Activated T-helper 2 cell treated with anti-CD3 and anti-CD28 coated beads, Interferon-gamma antibody, Interleukin-2, Interleukin-4, amounts not matched to agents 10 μg/mL and 5 μg/mL and 100 μg/mL, durations not matched to agents 14 hours and 24 hours and 36 hours (primary cell): Measurements from ENCODE around the gene DSCAML1. TPM values are rescaled to one million over a fixed set of nuclear protein-coding genes. Genes with fewer than 3 reads are reported as not detected.

Source experiments
- DNase-seq: peaks from one replicate; pipeline ENCODE4 v3.0.0; 2021; ENCODE audit warnings: low spot score
- H3K27ac Mint-ChIP-seq: one replicate; pipeline ENCODE4 v1.8.0; 2021; ENCODE audit warnings: mixed read lengths
- H3K27me3 Mint-ChIP-seq: one replicate; pipeline ENCODE4 v1.8.0; 2021; ENCODE audit warnings: low read depth, mixed read lengths
- H3K36me3 Mint-ChIP-seq: one replicate; pipeline ENCODE4 v1.8.0; 2021; ENCODE audit warnings: low read depth, mixed read lengths
- H3K4me1 Mint-ChIP-seq: one replicate; pipeline ENCODE4 v1.8.0; 2021; ENCODE audit warnings: low read depth, mixed read lengths
- H3K4me3 Mint-ChIP-seq: one replicate; pipeline ENCODE4 v1.8.0; 2021; ENCODE audit warnings: low read depth, mild to moderate bottlenecking, moderate library complexity, mixed read lengths
- H3K9me3 Mint-ChIP-seq: one replicate; pipeline ENCODE4 v1.8.0; 2021; ENCODE audit warnings: mixed read lengths
- intact Hi-C: fragments of 100-400 bp; cut with micrococcal nuclease; formaldehyde crosslinking; loops from one replicate; pipeline ENCODE4 v1.15.1; 2023
- total RNA-seq: library from RNA; stranded (reverse); gene quantifications from 2 replicates; pipeline ENCODE4 v1.2.3, GENCODE V29; 2022

The DSCAML1 gene
- total RNA-seq, 1 donor from 2014 or later = not detected

DNA sequence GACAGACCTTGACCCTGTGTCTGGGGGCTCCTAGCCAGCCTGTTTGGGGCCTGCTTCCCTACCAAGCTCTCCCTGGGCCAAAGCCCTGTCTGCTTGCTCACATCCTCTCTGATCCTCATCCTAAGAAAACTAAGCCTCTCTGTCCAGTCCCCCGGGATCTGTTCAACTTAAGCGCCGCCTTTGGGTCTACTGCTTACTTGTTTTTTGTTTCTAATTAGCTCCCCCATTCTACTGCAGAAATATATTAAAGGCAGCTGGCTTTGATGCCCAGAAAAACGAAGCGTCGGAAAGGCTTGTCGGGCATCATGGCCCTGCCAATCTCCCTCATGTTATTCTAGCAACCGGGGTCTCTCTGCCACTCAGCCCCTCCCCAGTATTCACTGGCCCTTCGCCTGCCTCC lies 3.4 kb downstream of the DSCAML1 start:
- Mint-ChIP-seq H3K9me3 (no peaks in the 10 kb centered on the region), H3K4me1 (peaks cover 3% of the 10 kb centered on the region), H3K27me3 (peaks cover 42% of the 10 kb centered on the region), H3K4me3 (no peak overlapping the region), H3K36me3 (no peaks in the 10 kb centered on the region), H3K27ac (no peak overlapping the region)
- intact Hi-C loops = no loop called here
- no peak for DNase-seq

DNA sequence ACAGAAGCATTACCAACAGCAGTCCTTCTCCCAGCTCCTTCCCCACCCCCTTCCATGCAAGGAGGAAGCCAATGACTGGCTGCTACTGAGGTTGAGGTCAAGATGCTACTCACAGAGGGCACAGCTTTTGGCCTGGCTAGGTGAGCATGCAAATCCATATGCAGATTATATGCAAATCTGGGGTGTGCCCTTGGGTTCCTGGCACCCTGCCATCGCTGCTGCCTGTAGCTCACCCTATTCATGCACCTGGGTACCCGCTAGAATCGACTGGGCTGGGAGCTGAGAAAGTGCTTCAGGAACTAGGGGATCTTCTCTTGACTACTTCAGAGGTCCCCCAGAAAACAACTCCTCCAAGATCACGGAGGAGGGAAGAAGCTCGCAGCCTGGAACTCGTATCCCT lies 4.0 kb downstream of the DSCAML1 start:
- Mint-ChIP-seq H3K9me3 (no peaks in the 10 kb centered on the region), H3K4me3 (no peak overlapping the region), H3K4me1 (peaks cover 3% of the 10 kb centered on the region), H3K27me3 (peaks cover 37% of the 10 kb centered on the region), H3K36me3 (no peaks in the 10 kb centered on the region), H3K27ac (no peak overlapping the region)
- no peak for DNase-seq
- intact Hi-C loops = no loop called here

DNA sequence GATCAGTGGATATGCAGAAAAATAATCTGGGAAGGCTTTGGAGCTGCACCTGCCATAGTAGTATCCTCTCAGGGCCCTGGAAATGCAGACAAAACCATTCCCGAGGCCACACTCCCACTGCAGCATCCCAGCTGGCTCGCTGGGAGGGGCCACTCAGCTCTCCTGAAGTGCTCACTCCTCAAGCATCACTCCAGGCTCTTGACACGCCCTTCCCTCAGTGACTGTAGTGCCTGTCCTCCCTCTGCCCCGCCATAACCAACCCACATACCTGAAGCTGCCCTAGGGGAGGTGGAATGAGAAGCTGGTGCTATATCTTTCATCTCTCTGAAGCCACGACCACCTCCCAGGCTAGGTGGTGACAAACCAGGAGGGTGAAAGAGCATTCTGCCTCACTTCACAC lies 4.8 kb downstream of the DSCAML1 start:
- H3K36me3 Mint-ChIP-seq = no peaks in the 10 kb centered on the region
- no peaks in the 10 kb centered on the region for H3K9me3 Mint-ChIP-seq
- intact Hi-C loops = no loop called here
- DNase-seq = no peak
- H3K4me3 Mint-ChIP-seq = no peak overlapping the region
- no peaks in the 10 kb centered on the region for H3K4me1 Mint-ChIP-seq
- peaks cover 32% of the 10 kb centered on the region for H3K27me3 Mint-ChIP-seq
- no peak overlapping the region for H3K27ac Mint-ChIP-seq

DNA sequence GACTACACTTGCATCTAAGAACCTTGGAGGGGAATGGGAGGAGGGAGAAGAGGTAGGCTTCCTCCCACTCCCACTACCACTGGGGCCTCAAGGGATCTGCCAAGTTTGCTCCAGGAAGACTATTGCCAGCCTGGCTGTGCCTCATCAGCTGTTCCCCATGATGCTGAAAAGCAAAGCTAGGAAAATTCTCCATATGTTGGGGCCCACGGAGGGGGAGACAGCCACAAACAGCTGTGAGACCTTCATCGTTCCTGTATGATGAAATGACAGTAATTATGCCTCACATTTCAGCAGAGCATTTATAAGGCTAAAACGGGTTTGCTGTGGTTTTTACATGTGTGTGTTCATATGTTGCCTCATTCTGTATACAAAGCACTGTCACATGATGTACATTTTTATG lies 6.7 kb downstream of the DSCAML1 start:
- Mint-ChIP-seq H3K27me3 (peaks cover 23% of the 10 kb centered on the region), H3K27ac (no peak overlapping the region), H3K4me3 (no peak overlapping the region), H3K36me3 (no peaks in the 10 kb centered on the region), H3K4me1 (no peaks in the 10 kb centered on the region), H3K9me3 (no peaks in the 10 kb centered on the region)
- intact Hi-C loops = no loop called here
- no peak for DNase-seq

DNA sequence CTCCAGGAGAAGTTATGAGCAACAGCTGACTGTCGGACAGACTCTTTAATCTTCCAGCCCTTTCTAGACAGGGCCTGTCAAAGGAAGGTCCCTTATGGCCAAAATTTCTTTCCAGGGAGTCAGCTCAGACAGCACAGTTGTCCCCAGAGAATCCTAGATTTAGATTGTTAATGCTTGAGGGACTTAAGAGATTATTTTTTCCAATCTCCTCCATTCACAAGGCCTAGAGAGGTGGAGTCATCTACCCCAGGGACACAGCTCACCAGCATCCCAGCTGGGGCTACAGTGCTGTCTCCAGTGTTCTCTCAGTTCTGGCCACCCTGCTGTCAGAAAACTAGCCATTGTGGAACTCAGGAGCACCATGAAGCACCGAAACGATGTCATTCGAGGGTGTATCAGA lies 7.8 kb downstream of the DSCAML1 start:
- Mint-ChIP-seq H3K27ac (no peak overlapping the region), H3K36me3 (no peaks in the 10 kb centered on the region), H3K4me3 (no peak overlapping the region), H3K9me3 (no peaks in the 10 kb centered on the region), H3K27me3 (peaks cover 13% of the 10 kb centered on the region), H3K4me1 (no peaks in the 10 kb centered on the region)
- intact Hi-C loops = no loop called here
- no peak for DNase-seq

DNA sequence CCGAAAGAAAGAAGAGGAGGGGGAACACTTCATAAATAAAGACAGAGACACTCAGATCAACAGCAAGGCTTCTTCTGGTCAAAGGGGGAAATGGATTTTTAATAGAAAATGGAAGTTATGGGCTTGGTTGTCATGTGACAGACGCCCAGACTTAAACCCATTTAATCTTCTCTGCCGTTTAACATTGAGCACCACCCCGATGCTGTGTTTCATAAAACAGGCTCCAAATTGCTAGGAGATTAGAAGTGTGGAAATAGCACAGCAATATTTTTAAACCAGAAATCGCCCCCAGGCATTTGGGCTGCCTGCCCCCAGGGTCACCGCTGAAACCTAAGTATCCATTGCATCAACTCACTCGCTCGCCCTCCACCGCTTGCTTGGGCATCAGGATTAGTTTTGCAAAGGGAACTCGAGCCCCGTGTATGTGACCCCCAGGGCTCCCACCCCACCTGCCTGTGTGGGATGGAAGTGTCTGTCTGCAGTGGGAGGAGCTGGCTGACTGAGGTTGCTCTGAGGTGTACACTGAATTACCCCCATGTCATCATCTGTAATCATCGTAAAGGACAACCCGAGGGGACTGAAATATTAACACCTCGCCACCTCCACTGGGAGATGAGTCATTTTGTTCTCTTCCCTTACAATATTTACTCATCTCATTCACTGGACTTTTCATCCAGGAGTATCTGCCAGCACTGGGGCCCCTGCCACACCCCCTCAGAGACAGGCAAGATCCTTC lies 10.7 kb downstream of the DSCAML1 start:
- Mint-ChIP-seq H3K27ac (no peak overlapping the region), H3K4me1 (no peaks in the 10 kb centered on the region), H3K4me3 (no peak overlapping the region), H3K9me3 (no peaks in the 10 kb centered on the region), H3K27me3 (peaks cover 4% of the 10 kb centered on the region), H3K36me3 (no peaks in the 10 kb centered on the region)
- intact Hi-C loops = no loop called here
- DNase-seq = no peak

DNA sequence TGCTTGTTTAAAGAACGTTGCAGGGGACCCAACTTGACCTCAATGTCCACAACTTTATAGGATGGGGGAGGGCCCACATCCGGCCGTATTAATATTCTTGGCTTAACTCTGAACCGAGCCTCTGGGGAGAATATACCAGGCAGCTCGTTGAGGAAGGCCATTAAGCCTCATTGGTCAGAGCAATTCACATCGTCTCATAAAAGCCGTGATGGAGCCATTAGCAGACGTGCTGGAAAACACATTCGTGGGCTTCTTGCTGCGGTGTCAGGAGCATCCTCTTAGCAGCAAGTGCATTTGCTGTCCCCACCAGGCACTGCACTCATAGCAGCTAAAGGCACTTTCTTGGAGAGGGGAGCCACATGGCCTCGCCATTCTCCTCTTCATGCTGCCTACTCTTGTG lies 14.9 kb downstream of the DSCAML1 start:
- no peak overlapping the region for H3K27ac Mint-ChIP-seq
- H3K4me3 Mint-ChIP-seq = no peak overlapping the region
- DNase-seq = no peak
- no peaks in the 10 kb centered on the region for H3K9me3 Mint-ChIP-seq
- peaks cover 10% of the 10 kb centered on the region for H3K27me3 Mint-ChIP-seq
- H3K36me3 Mint-ChIP-seq = no peaks in the 10 kb centered on the region
- H3K4me1 Mint-ChIP-seq = no peaks in the 10 kb centered on the region
- intact Hi-C loops = no loop called here

DNA sequence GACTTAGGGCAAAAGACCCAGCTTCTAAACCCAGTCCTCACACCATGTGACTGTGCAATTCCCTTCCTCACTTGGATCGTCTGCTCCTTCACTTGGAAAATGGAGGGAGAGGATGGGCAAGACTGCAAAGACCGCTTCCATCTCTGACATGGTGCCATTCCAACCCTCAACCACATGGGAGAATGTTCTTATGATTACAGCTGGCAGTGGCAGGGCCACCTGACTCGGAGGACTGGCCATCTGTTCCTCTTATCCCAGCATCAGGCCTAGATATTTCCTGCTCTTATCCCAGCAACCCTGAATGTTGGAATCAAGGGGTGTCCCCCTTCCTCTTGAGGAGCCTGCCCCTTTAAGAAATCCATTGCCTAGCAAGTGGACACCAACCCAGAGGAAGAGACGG lies 15.4 kb downstream of the DSCAML1 start:
- peaks cover 10% of the 10 kb centered on the region for H3K27me3 Mint-ChIP-seq
- no peaks in the 10 kb centered on the region for H3K9me3 Mint-ChIP-seq
- H3K4me3 Mint-ChIP-seq = no peak overlapping the region
- no peaks in the 10 kb centered on the region for H3K4me1 Mint-ChIP-seq
- intact Hi-C loops = no loop called here
- H3K27ac Mint-ChIP-seq = no peak overlapping the region
- DNase-seq = no peak
- no peaks in the 10 kb centered on the region for H3K36me3 Mint-ChIP-seq

DNA sequence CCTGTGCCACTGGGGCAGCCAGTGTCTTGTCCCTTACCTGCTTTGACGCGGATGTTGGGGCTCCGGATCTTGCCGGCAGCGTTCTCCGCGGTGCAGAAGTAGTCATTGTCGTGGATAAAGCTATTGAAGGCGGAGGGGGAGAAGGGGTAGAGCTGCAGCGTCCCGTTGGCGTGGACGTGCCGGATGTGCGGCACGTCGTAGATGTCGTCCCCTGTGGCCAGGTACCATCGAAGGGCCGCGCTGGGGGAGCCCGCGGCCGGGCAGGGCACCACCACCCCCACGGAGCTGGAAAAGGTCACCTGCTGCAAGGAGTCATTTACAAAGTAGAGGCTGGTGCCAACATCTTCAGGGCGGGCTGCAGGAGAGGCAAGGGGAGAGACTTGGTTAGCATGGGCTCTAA lies 16.6 kb downstream of the DSCAML1 start:
- DNase-seq = no peak
- Mint-ChIP-seq H3K4me1 (no peaks in the 10 kb centered on the region), H3K9me3 (no peaks in the 10 kb centered on the region), H3K4me3 (no peak overlapping the region), H3K27me3 (peaks cover 12% of the 10 kb centered on the region), H3K36me3 (no peaks in the 10 kb centered on the region), H3K27ac (no peak overlapping the region)
- intact Hi-C loops = no loop called here

DNA sequence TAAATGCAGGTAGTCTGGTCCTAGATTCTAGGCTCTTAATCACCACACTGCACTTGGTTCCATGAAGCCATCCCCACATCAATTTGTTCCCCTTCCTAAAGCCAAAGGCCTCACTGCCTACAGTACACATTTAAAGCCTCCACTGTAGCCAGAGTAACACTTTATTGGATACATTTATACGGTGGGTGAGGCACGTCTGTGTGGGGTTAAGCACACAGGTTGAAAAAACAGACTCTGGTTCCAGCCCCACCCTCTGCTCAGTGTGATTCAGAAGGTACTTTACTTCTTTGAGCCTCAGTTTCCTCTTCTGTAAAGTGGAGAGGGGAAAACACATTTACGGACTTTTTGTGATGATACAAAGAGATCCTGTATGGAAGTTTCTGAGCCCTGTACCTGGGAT lies 22.5 kb downstream of the DSCAML1 start:
- no peak for DNase-seq
- Mint-ChIP-seq H3K4me1 (no peaks in the 10 kb centered on the region), H3K27me3 (peaks cover 7% of the 10 kb centered on the region), H3K9me3 (no peaks in the 10 kb centered on the region), H3K36me3 (no peaks in the 10 kb centered on the region), H3K27ac (no peak overlapping the region), H3K4me3 (no peak overlapping the region)
- intact Hi-C loops = no loop called here

DNA sequence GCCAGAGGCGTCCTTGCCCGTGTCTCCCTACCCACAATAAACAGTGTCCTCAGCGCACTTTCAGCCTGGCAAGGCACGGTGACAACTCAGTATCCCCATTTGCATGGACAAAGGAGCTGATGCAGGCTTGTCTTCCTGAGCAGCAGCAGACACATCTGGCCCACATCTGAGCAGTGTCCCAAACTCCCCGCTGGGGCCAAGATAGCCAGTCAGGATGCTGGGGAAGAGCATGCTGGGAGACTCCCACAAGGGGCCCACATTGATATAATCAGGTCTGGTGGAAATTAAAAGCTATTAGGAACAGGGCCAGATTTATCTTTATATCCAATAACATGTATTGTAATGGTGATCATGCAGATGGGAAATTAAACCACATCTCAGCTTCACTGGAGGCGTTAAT lies 24.7 kb downstream of the DSCAML1 start:
- no peak for DNase-seq
- intact Hi-C loops = no loop called here
- Mint-ChIP-seq H3K27ac (no peak overlapping the region), H3K4me3 (no peak overlapping the region), H3K27me3 (peaks cover 1% of the 10 kb centered on the region), H3K9me3 (no peaks in the 10 kb centered on the region), H3K36me3 (no peaks in the 10 kb centered on the region), H3K4me1 (no peaks in the 10 kb centered on the region)

DNA sequence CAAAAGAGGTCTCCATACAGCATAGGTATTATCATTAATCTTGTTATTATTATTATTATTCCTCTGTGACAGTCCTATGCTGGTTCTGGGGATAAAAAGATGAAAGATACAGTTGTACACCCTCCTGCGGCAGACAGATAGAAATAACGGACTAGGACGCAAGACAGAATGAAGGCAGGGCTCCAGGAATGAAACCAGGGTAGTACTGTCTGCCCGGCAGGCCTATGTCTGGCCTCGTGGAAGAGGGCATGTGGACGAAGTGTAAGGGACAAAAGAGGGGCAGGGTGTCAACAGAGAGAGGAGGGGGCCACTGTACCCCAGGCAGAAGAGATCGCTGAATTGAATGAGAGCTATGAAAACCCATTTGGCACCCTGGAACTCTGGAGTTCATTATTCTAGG lies 25.2 kb downstream of the DSCAML1 start:
- Mint-ChIP-seq H3K27ac (no peak overlapping the region), H3K4me3 (no peak overlapping the region), H3K9me3 (no peaks in the 10 kb centered on the region), H3K4me1 (no peaks in the 10 kb centered on the region), H3K36me3 (no peaks in the 10 kb centered on the region), H3K27me3 (peaks cover 1% of the 10 kb centered on the region)
- intact Hi-C loops = no loop called here
- no peak for DNase-seq

DNA sequence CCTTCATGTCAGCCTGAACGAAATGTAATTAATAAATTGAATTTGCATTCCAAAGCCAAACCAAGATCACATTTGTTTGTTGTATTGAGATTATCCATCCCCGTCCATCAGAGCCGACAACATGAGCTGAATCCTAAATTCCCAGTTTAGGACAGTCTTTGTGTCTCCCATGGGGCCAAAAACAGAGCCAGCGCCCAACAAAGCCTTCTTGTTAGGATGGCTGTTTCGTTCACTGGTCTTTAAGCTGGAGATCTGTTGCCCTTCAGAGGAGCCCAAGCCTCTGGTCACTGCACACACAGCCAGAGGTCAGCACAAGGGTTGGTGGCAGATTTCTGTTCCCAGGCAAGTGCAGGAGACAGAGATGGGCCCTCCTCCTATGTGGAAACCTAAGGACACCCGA lies 25.8 kb downstream of the DSCAML1 start:
- Mint-ChIP-seq H3K36me3 (no peaks in the 10 kb centered on the region), H3K4me1 (no peaks in the 10 kb centered on the region), H3K27ac (no peak overlapping the region), H3K9me3 (no peaks in the 10 kb centered on the region), H3K27me3 (peaks cover 1% of the 10 kb centered on the region), H3K4me3 (no peak overlapping the region)
- intact Hi-C loops = no loop called here
- no peak for DNase-seq

DNA sequence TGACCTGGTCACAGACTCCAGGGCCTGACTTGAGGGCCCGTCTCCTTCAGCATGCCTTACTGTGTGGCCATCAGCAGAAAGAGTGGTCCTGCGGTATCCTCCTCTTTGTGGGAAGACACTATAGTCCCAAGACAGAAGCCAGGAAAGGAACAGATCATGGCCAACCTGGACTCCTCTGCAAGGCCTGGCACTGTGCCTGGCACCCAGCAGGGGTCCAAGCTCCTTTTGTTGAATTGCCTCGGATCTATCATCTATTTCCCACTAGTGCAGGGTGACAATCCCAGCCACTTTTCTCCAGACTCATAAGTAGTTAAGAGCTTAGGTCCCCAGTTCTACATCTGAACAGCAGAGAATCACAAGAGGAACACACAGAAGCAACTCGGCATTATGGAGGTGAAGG lies 27.0 kb downstream of the DSCAML1 start:
- Mint-ChIP-seq H3K4me3 (no peak overlapping the region), H3K9me3 (no peaks in the 10 kb centered on the region)
- no peak for DNase-seq

More for the DNA sequence above, 27.0 kb downstream of the DSCAML1 start:
- intact Hi-C loops = no loop called here
- no peaks in the 10 kb centered on the region for H3K27me3 Mint-ChIP-seq
- no peaks in the 10 kb centered on the region for H3K4me1 Mint-ChIP-seq
- H3K36me3 Mint-ChIP-seq = no peaks in the 10 kb centered on the region
- H3K27ac Mint-ChIP-seq = no peak overlapping the region
